Stimulated activated CD8-positive, alpha-beta memory T cell treated with anti-CD3 and anti-CD28 coated beads, Interleukin-12 subunit alpha, Interleukin-12 subunit beta, amount 100 ng/mL, for 24 hours (primary cell): Measurements from ENCODE around the gene CUBN.

Source experiments
- DNase-seq: peaks from one replicate; pipeline ENCODE4 v3.0.0-alpha.2; 2020; ENCODE audit errors: extremely low read depth

CUBN gene

DNA sequence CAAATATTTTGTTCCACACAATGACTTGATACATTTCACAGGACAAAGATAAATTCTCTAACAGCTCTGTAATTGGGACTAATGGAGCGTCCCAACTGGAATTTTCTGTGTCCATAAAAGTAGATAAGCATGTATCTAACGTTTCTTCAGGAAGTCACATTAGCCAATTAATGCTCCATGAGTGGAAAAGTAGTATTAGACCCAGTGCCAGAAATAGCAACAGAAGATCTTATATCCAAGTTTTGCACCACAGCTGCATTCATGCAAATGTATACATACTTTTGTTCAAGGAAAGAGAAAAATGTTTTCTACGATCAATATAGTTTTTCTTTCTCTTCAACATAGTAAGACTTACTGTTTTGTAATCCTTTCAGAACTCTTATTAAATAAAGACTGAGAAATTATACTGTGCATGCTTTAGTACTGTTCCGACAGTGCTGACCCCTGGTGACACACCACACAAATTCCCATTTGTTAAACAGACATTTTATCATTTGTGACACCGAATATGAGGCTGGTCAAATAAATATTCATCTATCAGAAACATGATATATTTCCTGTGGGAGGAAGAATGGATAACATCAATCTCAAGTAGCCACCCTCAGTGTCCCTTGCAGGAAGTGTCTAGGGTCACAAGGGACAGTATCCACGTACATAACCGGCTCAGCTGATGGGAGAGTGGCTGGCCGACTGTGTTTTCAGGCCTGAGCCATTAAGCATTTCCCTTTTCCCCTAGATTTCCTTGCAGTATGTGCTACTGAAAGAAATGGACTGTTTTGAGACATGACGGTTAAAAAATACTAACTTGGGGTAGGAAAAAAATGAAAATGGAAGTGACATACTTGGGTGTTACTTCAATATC lies 210.3 kb downstream of the CUBN start:
- DNase-seq, result no peak

DNA sequence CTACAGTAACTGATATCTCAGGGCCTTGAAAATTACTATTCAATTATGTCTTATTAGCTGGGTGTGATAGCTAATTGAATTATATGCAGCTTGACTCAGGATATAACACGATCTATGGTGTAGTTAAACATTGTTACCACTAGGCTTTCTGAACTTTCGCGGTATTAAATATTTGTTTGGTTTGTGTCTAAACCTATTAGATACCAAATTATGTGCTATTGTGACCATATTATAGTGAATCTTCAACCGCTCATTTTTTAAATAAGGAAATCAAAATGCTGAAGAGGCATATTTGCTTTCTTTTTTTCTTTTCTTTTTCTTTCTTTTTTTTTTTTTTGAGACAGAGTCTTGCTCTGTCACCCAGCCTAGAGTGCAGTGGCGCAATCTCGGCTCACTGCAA lies 213.1 kb downstream of the CUBN start:
- no peak for DNase-seq

DNA sequence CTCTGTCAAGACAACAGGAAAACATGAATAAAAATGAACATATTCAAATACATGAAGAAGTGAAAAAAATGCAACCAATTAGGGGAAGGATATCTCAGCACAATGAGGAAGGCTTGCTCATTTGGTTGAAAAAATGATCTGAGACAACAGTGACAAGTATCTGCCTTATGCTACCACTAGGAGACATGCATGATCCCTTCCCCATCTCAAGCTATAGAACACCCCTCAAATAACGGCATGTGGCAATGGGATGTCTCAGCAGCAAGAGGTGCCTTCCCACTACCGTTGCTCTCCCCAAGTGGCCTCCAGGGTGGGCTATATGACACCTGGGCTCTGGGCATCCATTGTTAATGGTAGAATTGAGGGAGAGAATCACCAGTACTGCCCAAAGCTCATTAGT lies 214.3 kb downstream of the CUBN start:
- DNase-seq, result no peak

DNA sequence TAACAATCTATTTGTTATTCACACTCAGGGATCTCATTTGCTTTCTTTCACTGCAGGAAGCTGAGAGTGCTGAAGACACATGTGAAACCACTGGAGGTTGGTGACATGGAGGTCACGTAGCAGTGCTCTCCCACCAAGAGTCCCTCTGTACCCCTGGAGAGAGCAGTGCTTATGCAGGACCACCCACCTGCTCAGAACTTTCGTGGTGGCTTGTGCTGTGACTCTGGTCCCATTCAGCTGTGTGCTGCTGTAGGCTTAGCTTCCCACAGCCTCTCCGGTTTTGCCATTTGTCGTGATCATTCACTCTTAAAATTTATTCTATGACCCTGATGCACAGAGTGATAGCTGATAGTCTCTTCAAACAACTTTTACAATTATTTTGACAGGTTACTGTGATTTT lies 216.3 kb downstream of the CUBN start:
- DNase-seq, result no peak

DNA sequence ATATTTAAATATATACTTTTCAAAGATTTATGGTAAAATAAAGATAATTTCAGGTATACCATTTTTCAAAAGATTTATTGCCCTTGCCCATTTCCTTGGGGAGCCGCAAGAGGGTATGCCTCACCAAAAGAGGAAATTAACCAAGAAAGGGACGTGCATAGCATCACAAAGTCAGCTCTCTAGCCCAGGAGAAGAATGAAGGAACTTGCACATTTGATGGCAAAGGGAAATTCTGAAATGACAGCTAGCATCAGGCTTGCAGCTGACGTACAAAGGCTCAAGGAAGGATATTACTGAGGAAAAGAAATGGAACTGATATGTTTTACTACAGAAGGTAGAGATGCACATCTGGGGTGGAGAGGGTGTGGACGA lies 218.8 kb downstream of the CUBN start:
- no peak for DNase-seq

DNA sequence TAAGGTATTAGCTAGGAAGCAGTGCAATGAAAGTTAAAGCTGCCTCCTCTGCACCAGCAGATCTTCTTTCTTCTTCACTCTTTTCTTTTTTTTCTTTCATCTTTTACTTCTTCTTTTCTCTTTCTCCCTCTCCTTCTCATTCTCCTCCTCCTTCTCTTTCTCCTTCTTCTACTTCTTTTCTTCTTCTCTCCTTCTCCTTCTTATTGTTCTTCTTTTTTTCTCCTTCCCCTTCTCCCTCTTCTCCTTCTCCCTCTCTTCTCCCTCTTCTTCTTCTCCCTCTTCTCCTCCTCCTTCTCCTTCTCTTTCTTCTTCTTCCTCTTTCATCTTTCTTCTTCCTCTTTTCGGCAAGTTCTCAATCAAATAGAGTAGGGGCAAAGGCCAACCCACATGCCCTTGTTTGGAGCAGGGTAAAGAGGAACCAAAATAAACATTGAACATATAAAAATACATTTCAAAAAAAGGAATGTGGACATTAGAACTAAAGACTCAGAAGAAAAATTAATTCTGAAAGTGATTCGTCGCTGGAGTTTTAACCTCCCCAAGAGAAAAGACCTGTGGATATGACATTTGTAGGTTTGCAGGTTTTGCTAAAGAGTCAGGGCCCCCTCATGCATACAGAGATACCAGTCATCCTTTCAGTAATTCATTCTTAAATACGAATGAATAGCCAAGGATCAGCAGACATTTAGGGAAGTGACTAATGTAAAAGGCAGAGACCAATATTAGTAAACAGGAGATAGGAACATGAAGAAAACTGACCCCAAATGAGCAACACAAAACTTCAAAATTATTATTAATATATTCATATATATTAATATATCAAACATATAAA lies 219.4 kb downstream of the CUBN start:
- DNase-seq, result no peak

DNA sequence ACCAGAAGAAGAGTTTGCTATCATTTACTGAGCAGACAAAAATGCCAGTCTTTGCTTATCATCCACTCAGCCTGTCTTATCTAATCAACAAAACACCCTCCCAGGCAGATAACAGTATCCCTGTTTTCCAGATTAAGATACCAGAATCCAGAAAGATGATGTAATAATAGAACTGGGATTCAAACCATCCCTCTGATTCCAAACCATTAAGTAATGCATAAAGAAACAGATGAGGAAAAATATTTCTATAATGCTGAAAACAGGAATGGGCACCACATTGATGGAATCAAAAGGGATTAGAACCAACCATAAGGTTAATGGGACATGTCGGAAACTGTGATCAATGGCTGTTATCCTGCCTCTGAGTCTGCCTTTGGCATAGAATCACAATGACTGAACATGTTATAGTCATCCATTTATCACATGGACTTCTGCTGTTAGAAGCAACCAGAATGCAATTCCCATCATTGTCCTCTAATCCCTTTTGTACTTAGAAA lies 220.3 kb downstream of the CUBN start:
- no peak for DNase-seq

DNA sequence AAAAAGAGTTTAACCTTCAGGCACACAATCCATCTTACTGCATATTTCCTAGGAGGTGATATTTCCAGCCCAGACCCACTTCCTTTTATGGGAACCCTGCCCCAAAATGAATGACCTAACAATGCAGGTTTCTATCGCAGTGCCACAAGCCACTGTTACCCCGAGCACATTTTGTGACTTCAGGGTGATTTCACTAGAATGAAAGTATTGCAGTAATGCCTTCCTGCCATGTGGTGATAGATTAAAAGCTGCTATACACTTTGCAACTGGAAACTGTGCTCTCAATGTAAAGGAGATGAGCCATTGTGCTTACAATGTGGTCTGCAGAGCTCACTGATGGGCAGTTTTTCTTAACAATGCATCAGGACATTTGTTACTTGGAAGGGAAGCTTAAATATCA lies 221.9 kb downstream of the CUBN start:
- DNase-seq, result no peak

DNA sequence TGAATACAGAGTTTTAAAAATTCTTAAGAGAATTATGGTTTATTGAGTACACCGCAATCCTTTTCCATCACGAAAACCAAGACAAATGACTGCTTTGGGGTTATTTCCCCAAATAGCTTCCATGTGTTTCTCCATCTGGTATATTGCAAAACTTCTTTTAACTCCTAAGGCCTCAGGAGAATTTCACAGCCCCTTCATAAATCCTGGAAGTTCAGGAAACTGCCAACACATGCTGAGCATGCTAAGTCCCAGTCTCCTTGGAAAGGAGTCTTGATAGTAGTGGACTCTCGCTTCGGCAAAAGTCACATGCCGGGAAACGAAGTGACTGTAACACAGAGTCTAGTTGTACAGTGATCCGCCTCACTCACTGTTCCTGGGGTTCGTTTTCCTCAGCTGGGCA lies 224.3 kb downstream of the CUBN start:
- no peak for DNase-seq

DNA sequence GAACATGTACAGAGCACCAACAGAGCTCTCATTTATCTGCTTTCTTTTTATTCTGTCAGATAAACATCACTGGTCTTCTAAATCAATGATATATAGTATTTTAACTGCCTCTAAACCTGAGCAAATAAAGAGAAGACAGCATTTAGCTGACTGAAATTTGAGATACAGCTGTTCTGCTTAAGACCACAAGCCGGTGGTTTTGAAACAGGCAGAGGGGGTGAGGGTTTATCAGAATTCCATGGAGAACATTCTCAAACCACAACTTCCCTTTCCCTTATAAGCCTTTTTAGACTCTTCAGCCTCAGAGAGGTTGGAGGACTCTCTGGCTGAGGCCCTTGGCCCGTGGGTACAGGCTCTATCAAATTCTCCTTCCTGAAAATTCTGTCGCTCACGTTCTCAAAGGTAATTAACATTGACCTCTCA lies 225.0 kb downstream of the CUBN start:
- no peak for DNase-seq

DNA sequence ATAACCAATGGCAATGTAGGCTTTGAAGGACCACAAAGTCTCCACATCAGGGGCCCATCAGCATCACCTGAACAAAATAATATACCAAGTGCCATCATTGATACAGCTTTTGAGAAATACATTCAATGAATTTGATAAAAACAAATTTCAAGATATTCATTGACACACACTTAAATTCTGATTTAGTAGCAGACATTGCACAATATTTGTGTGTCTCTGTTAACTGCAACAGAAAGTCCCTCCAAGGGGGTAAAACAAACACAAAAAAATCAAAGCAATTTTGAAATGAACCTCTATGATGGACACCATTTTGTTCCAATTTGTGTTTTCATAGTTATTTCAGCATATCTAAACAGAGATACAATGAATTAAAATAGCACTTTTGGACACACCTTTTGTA lies 225.6 kb downstream of the CUBN start:
- no peak for DNase-seq

DNA sequence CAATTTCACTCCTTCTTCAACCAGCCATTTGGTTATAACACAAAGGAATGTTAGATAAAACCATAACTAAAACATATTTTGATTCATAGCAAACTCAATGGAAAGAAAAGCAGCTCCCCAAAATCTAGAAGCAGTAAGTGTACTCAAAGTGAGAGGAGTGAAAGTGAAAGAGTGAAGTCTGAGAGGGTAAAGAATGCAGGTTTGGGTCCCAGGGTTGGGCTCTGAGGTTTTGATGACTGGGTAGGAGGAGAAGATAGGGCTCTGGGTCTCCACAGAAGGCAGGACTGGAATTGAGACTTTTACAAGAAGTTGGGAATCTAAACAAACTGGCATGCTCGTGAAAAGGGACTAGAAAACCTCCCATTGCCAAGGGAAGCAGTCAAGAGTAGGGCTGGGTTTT lies 227.0 kb downstream of the CUBN start:
- no peak for DNase-seq

DNA sequence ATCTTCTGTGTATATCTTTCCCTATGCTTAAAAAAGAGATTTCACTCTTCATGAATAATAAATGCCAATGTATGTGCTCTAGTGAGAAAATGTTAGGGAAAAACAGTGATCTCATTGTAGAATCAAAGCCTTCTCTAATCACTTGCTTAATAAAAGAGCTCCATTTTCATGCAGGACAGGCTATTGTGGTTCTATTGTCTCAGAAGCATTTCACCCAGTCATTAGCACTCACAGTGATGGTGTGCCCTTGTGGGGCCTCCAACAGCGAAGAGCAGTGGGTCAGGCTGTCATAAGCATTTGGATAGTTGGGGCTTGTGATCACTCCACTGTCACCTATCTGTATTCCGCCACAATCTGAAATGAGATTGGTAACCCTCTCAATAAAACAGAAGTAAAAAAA lies 228.5 kb downstream of the CUBN start:
- DNase-seq, result no peak

DNA sequence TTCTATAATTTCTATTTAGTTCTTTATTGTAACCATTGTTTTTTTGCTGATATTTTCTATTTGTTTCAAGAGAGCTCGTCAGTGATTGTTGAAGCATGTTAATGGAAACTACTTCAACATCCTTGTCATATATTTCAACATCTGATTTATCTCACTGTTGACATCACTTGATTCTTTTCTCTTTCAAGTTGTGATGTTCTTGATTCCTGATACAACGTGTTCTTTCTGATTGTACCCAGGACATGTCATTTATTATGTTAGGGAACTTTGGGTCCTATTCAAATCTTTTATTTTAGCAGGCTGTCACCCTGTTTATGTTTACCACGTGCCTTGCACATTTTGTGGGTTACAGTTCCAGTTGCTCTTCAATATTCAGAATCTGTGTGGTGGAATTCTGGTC lies 232.6 kb downstream of the CUBN start:
- DNase-seq, result no peak

DNA sequence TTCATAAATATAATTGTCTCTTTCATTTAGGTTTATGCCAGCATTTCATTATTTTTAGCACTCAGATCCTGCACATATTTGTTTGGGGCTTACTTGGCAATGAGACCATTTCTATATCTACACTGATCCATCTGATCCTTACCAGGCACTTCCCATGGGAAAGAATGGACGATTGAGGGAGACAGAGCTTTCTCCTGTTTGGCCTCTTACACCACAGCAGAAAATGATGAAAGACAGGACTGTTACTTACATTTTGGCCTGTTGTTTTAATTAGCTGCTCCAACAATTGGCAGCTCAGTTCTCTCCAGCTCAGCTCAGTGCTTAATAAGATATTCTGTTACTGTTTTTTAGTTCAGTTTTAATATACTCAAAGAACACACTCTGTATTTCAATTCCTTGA lies 234.8 kb downstream of the CUBN start:
- no peak for DNase-seq

DNA sequence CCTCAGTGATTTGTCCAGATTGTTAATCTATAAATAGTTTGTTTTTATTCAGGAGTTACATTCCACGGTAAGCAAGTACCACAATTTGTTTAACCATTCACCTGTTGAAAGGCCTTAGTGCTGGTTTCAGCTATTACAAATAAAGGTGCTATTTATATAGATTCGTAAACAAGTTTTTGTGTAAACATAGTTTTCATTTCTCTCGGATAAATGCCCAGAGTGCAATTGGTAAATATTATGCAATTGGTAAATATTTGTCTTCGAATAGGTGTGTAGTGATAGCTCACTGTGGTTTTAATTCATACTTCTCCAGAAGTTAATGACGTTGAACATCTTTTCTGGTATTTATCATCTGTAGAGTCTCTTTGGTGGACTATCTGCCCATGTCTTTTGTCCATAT lies 235.9 kb downstream of the CUBN start:
- DNase-seq, result no peak

DNA sequence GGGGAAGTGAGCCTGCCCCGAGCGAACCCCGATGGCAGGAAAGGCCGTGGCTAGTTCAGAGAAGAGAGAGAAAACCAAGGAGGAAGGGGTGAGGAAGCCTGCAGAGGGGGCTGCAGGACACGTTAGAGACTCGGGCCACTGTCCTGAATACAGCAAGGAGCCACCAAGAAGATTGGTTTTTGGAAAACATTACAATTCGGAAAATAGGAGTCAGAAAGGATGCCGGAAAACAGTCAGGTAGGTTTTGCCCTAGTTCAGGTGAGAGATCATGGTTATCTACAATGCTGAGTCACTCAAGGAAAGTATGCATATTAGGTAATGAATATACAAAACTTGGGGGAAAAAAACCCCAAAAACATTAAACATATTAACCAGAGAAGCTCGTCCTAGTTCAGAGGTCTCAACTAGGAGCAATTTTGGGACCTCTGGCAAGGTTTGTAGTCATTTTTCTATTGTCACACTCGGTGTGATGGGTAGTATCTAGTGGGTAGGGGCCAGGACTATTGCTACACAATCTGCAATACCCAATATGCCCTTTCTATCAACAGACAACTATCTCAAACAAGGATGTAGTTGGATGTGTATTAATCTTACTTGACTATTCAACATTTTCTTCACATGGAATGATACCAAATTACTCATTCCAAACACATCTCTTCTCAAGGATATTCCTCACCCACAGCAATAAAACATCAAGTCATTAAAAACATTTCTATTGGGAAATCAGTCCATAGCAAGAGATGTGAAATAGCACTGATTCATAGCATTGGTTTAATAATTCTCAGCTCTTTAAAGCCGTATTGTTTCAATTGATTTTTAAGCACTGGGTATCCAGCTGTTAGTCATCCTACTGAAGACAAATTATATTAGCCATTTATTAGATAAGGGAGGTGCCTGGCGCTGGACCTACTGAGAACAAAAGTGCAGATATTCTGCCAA lies 238.0 kb downstream of the CUBN start:
- DNase-seq, result no peak

DNA sequence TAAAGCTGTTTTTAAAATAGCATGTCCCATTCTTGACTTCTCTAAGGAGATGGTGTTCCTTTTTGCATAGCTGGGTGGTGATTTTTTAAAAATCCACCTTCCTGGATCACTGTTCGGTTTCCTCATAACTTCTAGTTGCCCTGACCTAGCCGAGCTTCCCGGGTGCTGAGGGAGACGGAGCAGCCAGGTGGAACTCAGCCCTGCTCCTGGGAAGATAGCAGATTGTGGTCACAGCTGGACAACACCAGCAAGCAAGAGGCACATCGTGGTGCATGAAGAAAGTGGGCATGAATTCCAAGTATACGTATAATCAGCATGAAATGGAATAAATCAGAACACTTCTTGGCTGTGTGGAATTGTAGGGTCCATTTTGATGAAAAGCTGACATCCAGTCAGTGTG lies 238.9 kb downstream of the CUBN start:
- DNase-seq, result no peak

DNA sequence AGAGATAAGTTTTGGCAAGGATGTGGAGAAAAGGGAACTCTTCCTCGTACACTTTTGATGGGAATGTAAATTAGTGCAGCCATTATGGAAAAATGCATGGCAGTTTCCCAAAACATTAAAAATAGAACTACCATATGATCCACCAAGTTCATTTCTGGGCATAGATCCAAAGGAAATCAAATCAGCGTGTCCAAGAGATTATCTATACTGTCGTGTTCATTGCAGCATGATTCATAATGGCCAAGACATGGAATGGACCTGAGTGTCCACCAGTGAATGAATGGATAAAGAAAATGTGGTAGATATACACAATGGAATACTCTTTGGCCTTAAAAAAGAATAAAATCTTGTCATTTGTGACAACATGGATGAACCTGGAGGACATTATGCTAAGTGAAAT lies 242.0 kb downstream of the CUBN start:
- no peak for DNase-seq

DNA sequence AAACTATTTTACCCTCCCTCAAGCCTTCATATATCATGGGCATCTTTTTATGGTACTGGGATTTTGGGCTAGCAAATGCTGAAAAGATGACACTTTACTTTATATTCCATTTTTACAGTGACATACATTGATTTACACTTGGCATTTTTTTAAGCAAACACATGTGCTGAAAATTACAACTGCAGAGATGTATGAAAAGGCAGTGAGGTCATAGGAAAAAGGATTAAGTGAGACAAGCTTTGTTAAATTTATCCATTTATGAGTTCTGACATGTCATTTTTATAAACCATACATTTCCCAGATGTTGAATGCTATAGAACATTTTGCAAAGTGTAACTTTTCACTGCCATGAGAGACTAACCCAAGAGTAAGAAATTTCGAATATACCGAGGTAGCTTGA lies 243.6 kb downstream of the CUBN start:
- no peak for DNase-seq

DNA sequence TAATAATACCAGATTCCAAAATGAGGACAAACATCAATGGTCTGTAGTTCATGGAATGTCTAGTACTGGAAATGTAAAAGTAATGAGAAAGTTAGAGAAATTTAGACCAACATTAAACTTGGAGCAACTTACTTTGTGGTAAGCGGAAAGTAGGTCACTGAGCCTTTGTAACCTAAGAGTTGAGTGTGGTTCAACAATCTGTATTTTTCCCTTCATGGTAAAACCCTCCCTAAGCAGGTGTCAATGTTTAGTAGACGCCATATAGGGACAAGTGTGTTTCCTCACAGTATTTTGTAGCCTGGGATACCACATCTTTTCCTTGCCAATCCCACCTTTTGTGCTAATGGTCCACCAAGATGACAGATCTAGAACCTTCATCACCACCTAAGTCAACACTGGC lies 245.1 kb downstream of the CUBN start:
- DNase-seq, result no peak

DNA sequence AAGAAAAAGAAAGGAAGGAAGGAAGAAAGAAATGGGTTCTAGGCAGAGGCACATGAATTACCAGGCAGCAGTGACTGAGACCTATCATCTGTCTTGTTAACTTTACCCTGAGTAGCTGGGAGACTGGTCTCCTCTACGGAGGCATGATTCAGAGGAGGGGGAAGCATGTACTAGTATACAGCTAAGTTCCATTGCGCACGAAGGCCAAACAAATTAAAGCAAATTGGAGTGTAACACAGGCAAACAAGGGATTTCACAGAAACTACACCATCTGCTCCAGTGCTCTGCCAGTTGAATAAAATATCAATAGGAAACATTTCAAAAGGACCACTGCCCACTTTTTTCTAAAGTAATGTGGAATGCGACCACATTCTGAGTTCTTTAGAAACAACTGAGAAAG lies 246.5 kb downstream of the CUBN start:
- no peak for DNase-seq
